ENCODE results near the gene SEC61A2. TPM values are rescaled to one million over a fixed set of nuclear protein-coding genes. Genes with fewer than 3 reads are reported as not detected.

The SEC61A2 gene
- total RNA-seq, 1 donor from 2014 or later, result 8.2 TPM

GRCh38 chr10:12111528-12111927 is 17.9 kb upstream of the SEC61A2 start:
- no peaks in the 10 kb centered on the region for H3K27me3 Mint-ChIP-seq (ENCODE audit: low read depth)
- no peaks in the 10 kb centered on the region for H3K4me1 Mint-ChIP-seq (ENCODE audit: low read depth)
- TF ChIP-seq CTCF (IDR thresholded peaks at IDR 0.05), result no peak
- peaks cover 13% of the 10 kb centered on the region for H3K36me3 Mint-ChIP-seq (ENCODE audit: low read depth)
- H3K9me3 Mint-ChIP-seq (ENCODE audit: low read depth), result no peaks in the 10 kb centered on the region
- no peak overlapping the region for H3K27ac Mint-ChIP-seq (ENCODE audit: unreplicated experiment)
- DNase-seq (ENCODE audit: low spot score), result no peak
- H3K4me3 Mint-ChIP-seq (ENCODE audit: unreplicated experiment), result no peak overlapping the region

GRCh38 chr10:12113627-12114026 is 15.8 kb upstream of the SEC61A2 start:
- H3K9me3 Mint-ChIP-seq (ENCODE audit: low read depth), result no peaks in the 10 kb centered on the region
- peaks cover 17% of the 10 kb centered on the region for H3K36me3 Mint-ChIP-seq (ENCODE audit: low read depth)
- H3K27ac Mint-ChIP-seq (ENCODE audit: unreplicated experiment), result no peak overlapping the region
- H3K4me1 Mint-ChIP-seq (ENCODE audit: low read depth), result no peaks in the 10 kb centered on the region
- DNase-seq (ENCODE audit: low spot score), result no peak
- no peaks in the 10 kb centered on the region for H3K27me3 Mint-ChIP-seq (ENCODE audit: low read depth)
- H3K4me3 Mint-ChIP-seq (ENCODE audit: unreplicated experiment), result no peak overlapping the region
- no peak for TF ChIP-seq CTCF (IDR thresholded peaks at IDR 0.05)

GRCh38 chr10:12121673-12122072 is 7.8 kb upstream of the SEC61A2 start:
- no peak for TF ChIP-seq CTCF (IDR thresholded peaks at IDR 0.05)
- peaks cover 4% of the 10 kb centered on the region for H3K4me1 Mint-ChIP-seq (ENCODE audit: low read depth)
- peaks cover 21% of the 10 kb centered on the region for H3K36me3 Mint-ChIP-seq (ENCODE audit: low read depth)
- no peak overlapping the region for H3K27ac Mint-ChIP-seq (ENCODE audit: unreplicated experiment)
- no peaks in the 10 kb centered on the region for H3K27me3 Mint-ChIP-seq (ENCODE audit: low read depth)
- no peaks in the 10 kb centered on the region for H3K9me3 Mint-ChIP-seq (ENCODE audit: low read depth)
- no peak overlapping the region for H3K4me3 Mint-ChIP-seq (ENCODE audit: unreplicated experiment)
- no peak for DNase-seq (ENCODE audit: low spot score)

- peak overlapping the region; percentile 84 for H3K27ac Mint-ChIP-seq (ENCODE audit: unreplicated experiment)
- peaks cover 22% of the 10 kb centered on the region for H3K4me1 Mint-ChIP-seq (ENCODE audit: low read depth)
- H3K4me3 Mint-ChIP-seq (ENCODE audit: unreplicated experiment), result peak overlapping the region; percentile 80
- no peak for DNase-seq (ENCODE audit: low spot score)
- H3K27me3 Mint-ChIP-seq (ENCODE audit: low read depth), result no peaks in the 10 kb centered on the region
- peak; percentile 80 for TF ChIP-seq CTCF (IDR thresholded peaks at IDR 0.05)
- H3K36me3 Mint-ChIP-seq (ENCODE audit: low read depth), result peaks cover 1% of the 10 kb centered on the region
- no peaks in the 10 kb centered on the region for H3K9me3 Mint-ChIP-seq (ENCODE audit: low read depth)
These were observed 878 bp downstream of the SEC61A2 start for GRCh38 chr10:12130237-12130872.

- no peak for DNase-seq (ENCODE audit: low spot score)
- no peaks in the 10 kb centered on the region for H3K27me3 Mint-ChIP-seq (ENCODE audit: low read depth)
- H3K9me3 Mint-ChIP-seq (ENCODE audit: low read depth), result no peaks in the 10 kb centered on the region
- H3K4me3 Mint-ChIP-seq (ENCODE audit: unreplicated experiment), result no peak overlapping the region
- TF ChIP-seq CTCF (IDR thresholded peaks at IDR 0.05), result no peak
- H3K36me3 Mint-ChIP-seq (ENCODE audit: low read depth), result peaks cover 17% of the 10 kb centered on the region
- H3K27ac Mint-ChIP-seq (ENCODE audit: unreplicated experiment), result no peak overlapping the region
- peaks cover 13% of the 10 kb centered on the region for H3K4me1 Mint-ChIP-seq (ENCODE audit: low read depth)
These were observed 6.2 kb downstream of the SEC61A2 start for GRCh38 chr10:12135631-12136030.
